Stimulated activated CD4-positive, alpha-beta T cell treated with anti-CD3 and anti-CD28 coated beads, Interleukin-2, amount 100 ng/mL, for 4 hours (primary cell): ENCODE data around the gene ISYNA1.

Source experiments
- DNase-seq: peaks from one replicate; pipeline ENCODE4 v3.0.0-alpha.2; 2020; ENCODE audit warnings: low read depth

ISYNA1 gene

GRCh38 chr19:18437491-18438330, at the start of gene ISYNA1:
Gene ISYNA1 (minus strand): TSS chr19:18438133. CDS start chr19:18437979, 154 bp downstream.
- DNase-seq, result peak; percentile 54

- no peak for DNase-seq
Observed at GRCh38 chr19:18486746-18487145, 48.8 kb upstream of the ISYNA1 start.

GRCh38 chr19:18484992-18485391, 47.1 kb upstream of the ISYNA1 start:
- DNase-seq, result no peak

GRCh38 chr19:18483119-18483890, 45.4 kb upstream of the ISYNA1 start:
- DNase-seq, result no peak

GRCh38 chr19:18481505-18482222, 43.7 kb upstream of the ISYNA1 start:
- DNase-seq, result no peak

GRCh38 chr19:18480006-18480691, 42.2 kb upstream of the ISYNA1 start:
- DNase-seq, result no peak

- DNase-seq, result peak; percentile 21
Observed at GRCh38 chr19:18478545-18479311, 40.8 kb upstream of the ISYNA1 start.

GRCh38 chr19:18477974-18478373, 40.0 kb upstream of the ISYNA1 start:
- no peak for DNase-seq

GRCh38 chr19:18477042-18477779, 39.3 kb upstream of the ISYNA1 start:
- no peak for DNase-seq

GRCh38 chr19:18476507-18477041, 38.6 kb upstream of the ISYNA1 start:
- DNase-seq, result no peak

- no peak for DNase-seq
Observed at GRCh38 chr19:18475762-18476331, 37.9 kb upstream of the ISYNA1 start.

- DNase-seq, result no peak
Observed at GRCh38 chr19:18475004-18475453, 37.1 kb upstream of the ISYNA1 start.

GRCh38 chr19:18474366-18474887, 36.5 kb upstream of the ISYNA1 start:
- no peak for DNase-seq

GRCh38 chr19:18473706-18474087, 35.8 kb upstream of the ISYNA1 start:
- no peak for DNase-seq

GRCh38 chr19:18473003-18473705, 35.2 kb upstream of the ISYNA1 start:
- no peak for DNase-seq

GRCh38 chr19:18470787-18471186, 32.9 kb upstream of the ISYNA1 start:
- DNase-seq, result no peak

- DNase-seq, result peak; percentile 21
Observed at GRCh38 chr19:18469069-18469846, 31.3 kb upstream of the ISYNA1 start.

GRCh38 chr19:18468517-18468916, 30.6 kb upstream of the ISYNA1 start:
- DNase-seq, result no peak
